Keratinocyte (primary cell): ENCODE data around the gene TFF3.

Source experiments
- EZH2 ChIP-seq: IDR thresholded peaks from one replicate; pipeline ENCODE4 v1.6.1; 2012; ENCODE audit warnings: inconsistent platforms, mild to moderate bottlenecking, low read length, moderate library complexity
- TF ChIP-seq, protein P1 (sequence below), 3 experiments: IDR thresholded peaks in 1 of 3; conservative IDR thresholded peaks in 1 of 3; optimal IDR thresholded peaks in 1 of 3; 2 replicates in 2 of 3; 3 replicates in 1 of 3; pipeline versions ENCODE3 to v1.5.1; 2011; ENCODE audit warnings: low read length in 3 of 3, mild to moderate bottlenecking in 3 of 3, moderate library complexity in 2 of 3, control low read depth in 1 of 3, inconsistent platforms in 1 of 3; ENCODE audit not compliant: insufficient read depth in 2 of 3; ENCODE audit errors: extremely low read depth in 1 of 3

- TF ChIP-seq, protein P1, sequence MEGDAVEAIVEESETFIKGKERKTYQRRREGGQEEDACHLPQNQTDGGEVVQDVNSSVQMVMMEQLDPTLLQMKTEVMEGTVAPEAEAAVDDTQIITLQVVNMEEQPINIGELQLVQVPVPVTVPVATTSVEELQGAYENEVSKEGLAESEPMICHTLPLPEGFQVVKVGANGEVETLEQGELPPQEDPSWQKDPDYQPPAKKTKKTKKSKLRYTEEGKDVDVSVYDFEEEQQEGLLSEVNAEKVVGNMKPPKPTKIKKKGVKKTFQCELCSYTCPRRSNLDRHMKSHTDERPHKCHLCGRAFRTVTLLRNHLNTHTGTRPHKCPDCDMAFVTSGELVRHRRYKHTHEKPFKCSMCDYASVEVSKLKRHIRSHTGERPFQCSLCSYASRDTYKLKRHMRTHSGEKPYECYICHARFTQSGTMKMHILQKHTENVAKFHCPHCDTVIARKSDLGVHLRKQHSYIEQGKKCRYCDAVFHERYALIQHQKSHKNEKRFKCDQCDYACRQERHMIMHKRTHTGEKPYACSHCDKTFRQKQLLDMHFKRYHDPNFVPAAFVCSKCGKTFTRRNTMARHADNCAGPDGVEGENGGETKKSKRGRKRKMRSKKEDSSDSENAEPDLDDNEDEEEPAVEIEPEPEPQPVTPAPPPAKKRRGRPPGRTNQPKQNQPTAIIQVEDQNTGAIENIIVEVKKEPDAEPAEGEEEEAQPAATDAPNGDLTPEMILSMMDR (optimal IDR thresholded peaks at IDR 0.05 in 1 of 3, IDR thresholded peaks at IDR 0.05 in 1 of 3, conservative IDR thresholded peaks at IDR 0.05 in 1 of 3; ENCODE audit: extremely low read depth in 1 of 3, insufficient read depth in 2 of 3, low read length in 3 of 3) = no peak
- no peak for TF ChIP-seq EZH2
These were observed 29.4 kb upstream of the TFF3 start for GRCh38 chr21:42344631-42345030.
